ENCODE data around the gene FAP. TPM values are rescaled to one million over a fixed set of nuclear protein-coding genes. Genes with fewer than 3 reads are reported as not detected.

Gene FAP
- total and polyA plus RNA-seq, 9 of the 15 experiments (the other 6 are each of a cell fraction or from before 2014, with no cell fraction given): not detected

DNA sequence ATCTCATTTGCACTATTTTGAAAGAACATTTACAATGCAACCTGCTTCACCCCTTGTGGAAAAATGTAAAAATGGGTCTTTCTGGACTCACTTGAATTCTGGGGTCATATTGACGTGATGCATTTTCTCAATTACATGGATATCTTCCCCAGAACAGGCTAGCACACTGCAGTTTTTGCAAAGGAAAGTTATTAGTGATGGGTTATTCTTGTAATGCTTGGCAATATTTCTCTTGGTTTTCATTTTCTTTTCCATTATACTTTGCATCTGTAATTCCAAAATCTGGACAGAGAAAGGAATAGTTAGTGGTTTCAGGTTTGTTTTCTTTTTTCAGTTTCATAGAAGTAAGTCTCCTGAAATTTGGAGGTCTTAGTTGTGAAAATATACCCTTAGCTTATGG, 24.8 kb upstream of the FAP start (continued):
- TF ChIP-seq ATF3 (IDR thresholded peaks at IDR 0.05): no peak
- TF ChIP-seq ATF3 (CRISPR knock-in tag; conservative IDR thresholded peaks at IDR 0.05): no peak
- no peak for TF ChIP-seq COPS2 (conservative IDR thresholded peaks at IDR 0.05)
- no peak for TF ChIP-seq ZBTB1 (CRISPR knock-in tag; IDR thresholded peaks at IDR 0.05; ENCODE audit: borderline replicate concordance, low read depth)
- no peak for TF ChIP-seq CBFB (CRISPR knock-in tag; IDR thresholded peaks at IDR 0.05)
- TF ChIP-seq ZFP36 (IDR thresholded peaks at IDR 0.05; ENCODE audit: low read depth, low read length, partially characterized antibody): no peak
- TF ChIP-seq BACH1 (tag; IDR thresholded peaks at IDR 0.05): no peak
- TF ChIP-seq, protein P1, sequence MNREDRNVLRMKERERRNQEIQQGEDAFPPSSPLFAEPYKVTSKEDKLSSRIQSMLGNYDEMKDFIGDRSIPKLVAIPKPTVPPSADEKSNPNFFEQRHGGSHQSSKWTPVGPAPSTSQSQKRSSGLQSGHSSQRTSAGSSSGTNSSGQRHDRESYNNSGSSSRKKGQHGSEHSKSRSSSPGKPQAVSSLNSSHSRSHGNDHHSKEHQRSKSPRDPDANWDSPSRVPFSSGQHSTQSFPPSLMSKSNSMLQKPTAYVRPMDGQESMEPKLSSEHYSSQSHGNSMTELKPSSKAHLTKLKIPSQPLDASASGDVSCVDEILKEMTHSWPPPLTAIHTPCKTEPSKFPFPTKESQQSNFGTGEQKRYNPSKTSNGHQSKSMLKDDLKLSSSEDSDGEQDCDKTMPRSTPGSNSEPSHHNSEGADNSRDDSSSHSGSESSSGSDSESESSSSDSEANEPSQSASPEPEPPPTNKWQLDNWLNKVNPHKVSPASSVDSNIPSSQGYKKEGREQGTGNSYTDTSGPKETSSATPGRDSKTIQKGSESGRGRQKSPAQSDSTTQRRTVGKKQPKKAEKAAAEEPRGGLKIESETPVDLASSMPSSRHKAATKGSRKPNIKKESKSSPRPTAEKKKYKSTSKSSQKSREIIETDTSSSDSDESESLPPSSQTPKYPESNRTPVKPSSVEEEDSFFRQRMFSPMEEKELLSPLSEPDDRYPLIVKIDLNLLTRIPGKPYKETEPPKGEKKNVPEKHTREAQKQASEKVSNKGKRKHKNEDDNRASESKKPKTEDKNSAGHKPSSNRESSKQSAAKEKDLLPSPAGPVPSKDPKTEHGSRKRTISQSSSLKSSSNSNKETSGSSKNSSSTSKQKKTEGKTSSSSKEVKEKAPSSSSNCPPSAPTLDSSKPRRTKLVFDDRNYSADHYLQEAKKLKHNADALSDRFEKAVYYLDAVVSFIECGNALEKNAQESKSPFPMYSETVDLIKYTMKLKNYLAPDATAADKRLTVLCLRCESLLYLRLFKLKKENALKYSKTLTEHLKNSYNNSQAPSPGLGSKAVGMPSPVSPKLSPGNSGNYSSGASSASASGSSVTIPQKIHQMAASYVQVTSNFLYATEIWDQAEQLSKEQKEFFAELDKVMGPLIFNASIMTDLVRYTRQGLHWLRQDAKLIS (CRISPR knock-in tag; IDR thresholded peaks at IDR 0.05): no peak
- TF ChIP-seq MAZ (CRISPR knock-in tag; conservative IDR thresholded peaks at IDR 0.05 in 1 of 2, IDR thresholded peaks at IDR 0.05 in 1 of 2): no peak
- no peak for TF ChIP-seq PHB (CRISPR knock-in tag; IDR thresholded peaks at IDR 0.05)
- TF ChIP-seq FOXO4 (CRISPR knock-in tag; IDR thresholded peaks at IDR 0.05): no peak
- no peak for TF ChIP-seq ILK (tag; IDR thresholded peaks at IDR 0.05; ENCODE audit: borderline replicate concordance, low read depth)
- no peak for TF ChIP-seq ZNF280A (IDR thresholded peaks at IDR 0.05; ENCODE audit: low read depth, partially characterized antibody)

Measured in K562 (cell line).